Measurements from ENCODE around the gene PKP4. TPM values are rescaled to one million over a fixed set of nuclear protein-coding genes. Genes with fewer than 3 reads are reported as not detected.

Gene PKP4
- total RNA-seq, 1 donor from 2014 or later, result 30.3 TPM

DNA sequence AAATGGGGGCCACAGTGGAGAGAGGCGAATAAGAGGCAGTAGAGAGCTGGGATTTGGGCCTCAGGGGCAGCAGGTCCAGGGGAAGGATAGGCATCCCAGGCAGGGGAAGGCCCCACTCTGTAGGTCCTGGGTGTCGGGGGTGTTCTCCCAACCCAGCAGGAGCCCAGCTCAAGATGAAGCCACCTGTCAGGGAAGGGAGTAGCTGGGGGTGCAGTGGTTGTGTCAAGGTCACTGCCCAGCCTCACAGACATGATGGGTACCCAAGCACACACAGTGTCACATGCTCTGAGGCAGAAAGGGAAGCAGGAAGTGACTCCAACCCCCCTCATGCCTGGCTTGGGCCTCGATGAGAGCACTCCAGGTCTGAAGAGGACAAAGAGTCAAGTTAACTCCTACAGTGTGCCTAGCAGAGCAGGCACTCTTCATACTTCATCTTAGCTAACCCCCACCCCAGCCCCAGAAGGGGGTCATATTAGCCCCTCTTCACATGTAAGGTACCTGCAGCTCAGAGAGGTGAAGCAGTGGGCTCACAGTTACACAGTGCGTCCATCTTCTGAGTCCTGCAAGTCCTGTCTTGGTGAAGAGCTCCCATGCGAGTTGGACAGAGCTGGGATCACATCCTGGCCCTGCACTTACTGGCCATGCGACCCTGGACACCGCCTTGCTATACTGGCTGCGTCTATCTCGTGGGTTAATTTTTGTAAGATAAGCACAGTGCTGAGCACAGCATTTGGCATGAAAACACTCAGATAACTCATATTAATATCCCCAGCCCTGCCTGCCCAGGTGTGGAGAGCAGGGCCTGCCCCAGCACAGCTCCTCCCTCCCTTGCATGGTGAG lies 265.7 kb downstream of the PKP4 start:
- no peaks in the 10 kb centered on the region for H3K36me3 Mint-ChIP-seq (ENCODE audit: low read depth)
- H3K4me3 Mint-ChIP-seq, result no peak overlapping the region
- intact Hi-C loops (cut with micrococcal nuclease), result no loop called here
- DNase-seq (ENCODE audit: low spot score), result no peak
- no peak overlapping the region for H3K27ac Mint-ChIP-seq
- H3K9me3 Mint-ChIP-seq, result no peaks in the 10 kb centered on the region
- H3K4me1 Mint-ChIP-seq (ENCODE audit: low read depth), result no peaks in the 10 kb centered on the region
- peaks cover 2% of the 10 kb centered on the region for H3K27me3 Mint-ChIP-seq (ENCODE audit: insufficient read depth)

- H3K27ac Mint-ChIP-seq, result no peak overlapping the region
- H3K9me3 Mint-ChIP-seq, result no peaks in the 10 kb centered on the region
- intact Hi-C loops (cut with micrococcal nuclease), result no loop called here
- no peaks in the 10 kb centered on the region for H3K4me1 Mint-ChIP-seq (ENCODE audit: low read depth)
- no peak overlapping the region for H3K4me3 Mint-ChIP-seq
- DNase-seq (ENCODE audit: low spot score), result no peak
- no peaks in the 10 kb centered on the region for H3K27me3 Mint-ChIP-seq (ENCODE audit: insufficient read depth)
- H3K36me3 Mint-ChIP-seq (ENCODE audit: low read depth), result no peaks in the 10 kb centered on the region
Measured at GRCh38 chr2:158723181-158723838, 266.6 kb downstream of the PKP4 start.

GRCh38 chr2:158723921-158724802 lies 267.4 kb downstream of the PKP4 start:
- Mint-ChIP-seq H3K4me3 (no peak overlapping the region), H3K27me3 (ENCODE audit: insufficient read depth) (no peaks in the 10 kb centered on the region), H3K27ac (no peak overlapping the region), H3K4me1 (ENCODE audit: low read depth) (no peaks in the 10 kb centered on the region), H3K36me3 (ENCODE audit: low read depth) (no peaks in the 10 kb centered on the region), H3K9me3 (no peaks in the 10 kb centered on the region)
- intact Hi-C loops (cut with micrococcal nuclease), result no loop called here
- no peak for DNase-seq (ENCODE audit: low spot score)

DNA sequence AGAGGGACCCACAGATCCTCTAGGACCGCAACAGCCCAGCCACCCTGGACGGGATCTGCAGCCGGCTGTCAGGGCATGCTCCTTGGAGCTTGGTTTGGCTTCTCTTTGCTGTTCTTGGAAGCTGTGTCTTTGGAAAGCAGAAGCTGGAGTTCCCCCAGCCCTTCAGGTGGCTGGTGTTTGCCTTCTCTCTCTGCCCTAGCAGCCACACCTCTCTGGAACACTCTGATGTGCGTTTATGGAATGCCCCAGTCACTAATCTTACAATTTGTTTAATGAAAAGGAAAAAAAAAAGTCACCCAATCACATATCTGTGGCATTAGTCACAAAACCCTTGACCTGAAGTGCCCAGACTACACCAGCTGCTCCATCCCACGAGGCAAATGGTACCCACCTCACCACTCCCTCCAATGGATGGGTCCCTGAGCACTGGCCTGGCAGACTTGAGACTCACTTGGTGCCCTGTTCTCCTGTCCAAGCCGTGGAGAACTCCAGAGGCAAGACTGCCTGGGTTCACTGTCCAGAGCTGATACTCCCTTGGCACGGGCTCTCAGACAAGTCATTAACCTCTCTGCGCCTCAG lies 268.1 kb downstream of the PKP4 start:
- intact Hi-C loops (cut with micrococcal nuclease), result no loop called here
- no peak overlapping the region for H3K27ac Mint-ChIP-seq
- H3K4me3 Mint-ChIP-seq, result no peak overlapping the region
- no peak for DNase-seq (ENCODE audit: low spot score)
- no peaks in the 10 kb centered on the region for H3K27me3 Mint-ChIP-seq (ENCODE audit: insufficient read depth)
- no peaks in the 10 kb centered on the region for H3K36me3 Mint-ChIP-seq (ENCODE audit: low read depth)
- no peaks in the 10 kb centered on the region for H3K4me1 Mint-ChIP-seq (ENCODE audit: low read depth)
- H3K9me3 Mint-ChIP-seq, result no peaks in the 10 kb centered on the region

DNA sequence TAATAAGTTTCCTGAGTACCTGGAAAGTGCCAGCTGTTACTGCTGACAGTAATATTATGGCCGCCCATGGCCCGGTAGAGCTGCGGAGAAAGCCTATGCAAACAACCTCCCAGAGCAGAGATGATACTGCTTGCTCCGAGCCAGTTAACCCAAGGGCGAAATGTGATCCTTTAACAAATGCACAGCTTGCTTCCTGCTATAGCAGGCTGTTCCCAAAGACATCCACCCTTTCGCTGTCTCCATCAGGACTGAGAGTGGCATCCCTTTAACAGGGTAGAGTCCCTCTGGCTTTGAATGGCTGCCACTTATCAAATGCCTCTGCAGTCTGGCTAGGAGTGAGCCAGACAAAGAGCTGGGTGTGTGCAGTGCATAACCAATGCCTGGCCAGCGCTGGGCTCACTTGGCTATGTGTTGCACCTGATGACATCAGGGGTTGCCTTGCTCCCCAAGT lies 268.7 kb downstream of the PKP4 start:
- DNase-seq (ENCODE audit: low spot score), result no peak
- Mint-ChIP-seq H3K27ac (no peak overlapping the region), H3K4me1 (ENCODE audit: low read depth) (no peaks in the 10 kb centered on the region), H3K4me3 (no peak overlapping the region), H3K9me3 (no peaks in the 10 kb centered on the region), H3K36me3 (ENCODE audit: low read depth) (no peaks in the 10 kb centered on the region), H3K27me3 (ENCODE audit: insufficient read depth) (no peaks in the 10 kb centered on the region)
- intact Hi-C loops (cut with micrococcal nuclease), result no loop called here

DNA sequence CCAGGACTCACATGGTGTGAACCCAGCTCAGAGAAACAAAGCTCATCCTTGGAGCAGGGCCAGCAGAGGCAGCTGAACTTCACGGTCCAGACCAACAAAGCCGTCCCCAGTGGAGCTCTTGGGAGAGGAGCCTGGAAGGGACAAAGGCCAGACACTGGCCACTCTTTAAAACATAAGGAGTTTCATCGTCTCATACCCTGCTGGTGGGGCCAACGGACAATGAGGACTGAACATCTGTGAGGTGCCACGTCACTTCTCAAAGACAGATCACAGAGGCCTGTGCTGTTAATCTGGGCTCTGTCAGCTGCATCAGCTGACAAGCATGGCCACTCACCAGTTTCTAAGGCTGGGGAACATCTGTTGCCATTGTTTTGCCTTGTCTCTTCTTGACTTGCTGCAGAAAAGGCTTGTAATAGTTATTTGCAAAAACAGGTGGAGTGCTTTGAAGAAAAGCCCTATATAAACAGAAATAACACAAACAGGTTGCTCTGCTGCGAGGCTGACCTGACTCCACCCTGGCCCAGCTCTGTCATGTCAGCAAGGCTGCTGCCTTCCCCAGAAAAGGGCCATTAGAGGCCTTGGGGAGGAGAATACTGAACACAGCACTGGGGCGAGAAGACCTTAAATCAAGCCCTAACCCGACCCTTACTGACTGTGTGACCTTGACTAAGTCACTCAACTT lies 270.3 kb downstream of the PKP4 start:
- H3K27ac Mint-ChIP-seq, result no peak overlapping the region
- intact Hi-C loops (cut with micrococcal nuclease), result no loop called here
- no peak for DNase-seq (ENCODE audit: low spot score)
- H3K4me3 Mint-ChIP-seq, result no peak overlapping the region
- no peaks in the 10 kb centered on the region for H3K4me1 Mint-ChIP-seq (ENCODE audit: low read depth)
- no peaks in the 10 kb centered on the region for H3K36me3 Mint-ChIP-seq (ENCODE audit: low read depth)
- H3K9me3 Mint-ChIP-seq, result no peaks in the 10 kb centered on the region
- H3K27me3 Mint-ChIP-seq (ENCODE audit: insufficient read depth), result no peaks in the 10 kb centered on the region

- no peak for DNase-seq (ENCODE audit: low spot score)
- Mint-ChIP-seq H3K27me3 (ENCODE audit: insufficient read depth) (no peaks in the 10 kb centered on the region), H3K9me3 (no peaks in the 10 kb centered on the region), H3K36me3 (ENCODE audit: low read depth) (no peaks in the 10 kb centered on the region), H3K4me3 (no peak overlapping the region), H3K27ac (no peak overlapping the region), H3K4me1 (ENCODE audit: low read depth) (no peaks in the 10 kb centered on the region)
- intact Hi-C loops (cut with micrococcal nuclease), result no loop called here
Measured at GRCh38 chr2:158728422-158728821, 271.7 kb downstream of the PKP4 start.

GRCh38 chr2:158729451-158729850 lies 272.7 kb downstream of the PKP4 start:
- Mint-ChIP-seq H3K4me1 (ENCODE audit: low read depth) (no peaks in the 10 kb centered on the region), H3K4me3 (no peak overlapping the region), H3K36me3 (ENCODE audit: low read depth) (no peaks in the 10 kb centered on the region), H3K9me3 (no peaks in the 10 kb centered on the region), H3K27me3 (ENCODE audit: insufficient read depth) (no peaks in the 10 kb centered on the region), H3K27ac (no peak overlapping the region)
- intact Hi-C loops (cut with micrococcal nuclease), result no loop called here
- no peak for DNase-seq (ENCODE audit: low spot score)

DNA sequence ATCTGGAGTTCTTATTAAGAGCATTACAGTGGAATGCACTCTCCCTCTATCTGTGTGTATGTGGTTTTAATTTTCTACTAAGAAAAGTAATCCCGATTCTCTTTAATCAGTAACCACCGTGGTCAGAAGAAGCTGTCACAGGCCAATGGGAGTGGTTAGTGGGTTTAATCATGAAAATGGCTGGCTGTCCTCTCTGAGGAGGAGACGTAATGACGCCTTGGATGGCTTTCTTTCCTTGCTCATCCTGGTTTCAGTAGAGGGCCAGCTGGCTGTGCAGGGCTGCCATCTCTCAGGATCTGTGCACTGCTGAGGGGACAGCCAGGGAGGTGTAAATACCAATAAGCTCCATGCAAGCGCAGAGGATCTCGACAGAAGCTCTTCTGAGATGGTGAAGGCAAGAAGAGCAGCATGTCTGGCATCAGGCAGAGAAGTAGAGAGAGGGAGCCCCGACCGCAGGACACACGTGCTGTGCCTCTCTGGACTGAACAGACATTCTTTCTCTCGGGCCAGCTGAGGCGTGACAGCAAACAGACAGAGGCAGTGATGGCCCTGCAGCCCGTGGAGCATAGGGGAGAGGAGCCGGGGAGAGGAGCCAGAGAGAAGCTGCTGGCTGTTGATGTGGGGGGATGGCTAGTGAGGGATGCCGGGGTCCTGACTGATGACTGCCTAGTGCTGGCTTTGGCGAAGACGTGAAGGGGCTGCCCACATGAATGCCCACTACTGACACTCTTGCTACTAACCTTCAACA lies 273.3 kb downstream of the PKP4 start:
- H3K27ac Mint-ChIP-seq, result no peak overlapping the region
- no peaks in the 10 kb centered on the region for H3K36me3 Mint-ChIP-seq (ENCODE audit: low read depth)
- no peak overlapping the region for H3K4me3 Mint-ChIP-seq
- intact Hi-C loops (cut with micrococcal nuclease), result no loop called here
- DNase-seq (ENCODE audit: low spot score), result no peak
- H3K27me3 Mint-ChIP-seq (ENCODE audit: insufficient read depth), result peaks cover 1% of the 10 kb centered on the region
- H3K9me3 Mint-ChIP-seq, result no peaks in the 10 kb centered on the region
- H3K4me1 Mint-ChIP-seq (ENCODE audit: low read depth), result no peaks in the 10 kb centered on the region

DNA sequence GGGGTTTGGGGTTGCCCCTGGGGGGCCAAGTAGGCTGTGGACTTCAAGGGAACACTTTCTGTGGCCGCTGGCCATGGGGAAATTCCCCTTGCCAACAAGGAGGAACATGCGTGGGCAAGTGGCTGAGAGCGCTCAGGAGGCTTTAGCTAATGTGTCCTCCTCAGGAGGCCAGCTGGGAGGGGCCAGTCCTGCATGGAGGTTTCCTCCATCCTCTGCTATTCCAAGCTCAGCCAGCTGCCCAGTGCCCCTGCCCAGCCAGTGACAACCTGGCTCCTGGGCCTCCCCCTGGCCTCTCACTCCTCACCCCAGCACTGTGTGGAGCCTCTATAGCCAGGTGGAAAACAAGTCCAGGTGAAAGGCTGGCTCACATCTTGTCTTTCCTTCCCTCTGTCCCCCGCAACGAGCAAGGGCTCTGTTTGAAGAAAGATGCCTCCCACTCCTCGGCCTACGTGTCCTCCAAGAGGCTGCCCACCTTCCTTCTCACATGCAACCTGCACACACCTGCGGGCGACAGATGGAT lies 273.9 kb downstream of the PKP4 start:
- no peak overlapping the region for H3K4me3 Mint-ChIP-seq
- H3K4me1 Mint-ChIP-seq (ENCODE audit: low read depth), result no peaks in the 10 kb centered on the region
- peaks cover 1% of the 10 kb centered on the region for H3K27me3 Mint-ChIP-seq (ENCODE audit: insufficient read depth)
- DNase-seq (ENCODE audit: low spot score), result no peak
- no peaks in the 10 kb centered on the region for H3K36me3 Mint-ChIP-seq (ENCODE audit: low read depth)
- intact Hi-C loops (cut with micrococcal nuclease), result no loop called here
- H3K27ac Mint-ChIP-seq, result no peak overlapping the region
- no peaks in the 10 kb centered on the region for H3K9me3 Mint-ChIP-seq

- Mint-ChIP-seq H3K27me3 (ENCODE audit: insufficient read depth) (peaks cover 3% of the 10 kb centered on the region), H3K4me1 (ENCODE audit: low read depth) (no peaks in the 10 kb centered on the region), H3K36me3 (ENCODE audit: low read depth) (no peaks in the 10 kb centered on the region), H3K9me3 (no peaks in the 10 kb centered on the region), H3K4me3 (no peak overlapping the region), H3K27ac (no peak overlapping the region)
- intact Hi-C loops (cut with micrococcal nuclease), result no loop called here
- DNase-seq (ENCODE audit: low spot score), result no peak
Measured at GRCh38 chr2:158731386-158731785, 274.6 kb downstream of the PKP4 start.

All from activated T-helper 1 cell treated with anti-CD3 and anti-CD28 coated beads, Interleukin-12 subunit alpha, Interleukin-12 subunit beta, Interleukin-2, Interleukin-4 antibody, amounts not matched to agents 30 ng/mL and 10 ng/mL and 1 ng/mL, durations not matched to agents 14 hours and 24 hours and 36 hours (primary cell).